IMR-90 (cell line): ENCODE measurements around the gene PLA2G4A.
A peak's percentile ranks its signal among the peaks of the same experiment; 100 is the strongest.

Experiments
- CEBPB ChIP-seq: IDR thresholded peaks from 2 replicates; pipeline ENCODE4 v1.6.1; 2012; ENCODE audit warnings: low read depth, low read length, improper control_type of control experiment
- CTCF ChIP-seq: conservative IDR thresholded peaks from 2 replicates; pipeline ENCODE4 v1.5.1; 2012; ENCODE audit warnings: mild to moderate bottlenecking, low read depth, low read length, improper control_type of control experiment
- MAFK ChIP-seq: IDR thresholded peaks from 2 replicates; pipeline ENCODE4 v1.6.1; 2012; ENCODE audit warnings: low read depth, low read length, improper control_type of control experiment
- MAZ ChIP-seq: IDR thresholded peaks from 2 replicates; pipeline ENCODE4 v1.6.1; 2012; ENCODE audit warnings: low read depth, mild to moderate bottlenecking, low read length, improper control_type of control experiment, moderate library complexity, borderline replicate concordance
- NFE2L2 ChIP-seq: fragments of 150-350 bp; IDR thresholded peaks from 2 replicates; pipeline ENCODE4 v1.6.1; 2016; ENCODE audit warnings: low read depth, mild to moderate bottlenecking, low read length
- POLR2A ChIP-seq: IDR thresholded peaks from 2 replicates; pipeline ENCODE4 v1.6.1; 2012; ENCODE audit warnings: mild to moderate bottlenecking, low read depth, low read length
- RAD21 ChIP-seq: IDR thresholded peaks from 2 replicates; pipeline ENCODE4 v1.6.1; 2012; ENCODE audit warnings: low read length, improper control_type of control experiment

DNA sequence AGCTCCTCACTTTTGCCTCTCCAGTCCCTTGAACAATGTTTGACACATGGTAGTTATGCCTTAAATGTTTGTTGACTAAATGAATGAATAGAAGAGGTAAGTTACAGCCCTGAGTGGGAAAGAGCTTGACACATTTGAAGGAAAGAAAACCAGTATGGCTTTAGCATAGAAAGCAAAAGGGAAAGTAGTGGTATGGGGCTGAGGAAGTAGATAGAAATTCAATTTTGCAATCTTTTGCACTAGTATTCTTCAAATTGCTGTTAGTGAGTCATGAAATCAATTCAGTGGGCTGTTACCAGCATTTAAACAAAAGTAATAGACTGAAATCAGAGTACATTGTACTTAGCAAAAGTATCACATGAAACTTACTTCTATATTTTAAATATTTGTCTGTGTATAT, 21.1 kb downstream of the PLA2G4A start:
- TF ChIP-seq CTCF: no peak
- no peak for TF ChIP-seq RAD21
- no peak for TF ChIP-seq POLR2A
- TF ChIP-seq NFE2L2: no peak
- no peak for TF ChIP-seq MAFK
- peak; percentile 19; the same call in 1 of the 2 replicates for TF ChIP-seq CEBPB
- TF ChIP-seq MAZ: no peak
